Naive thymus-derived CD4-positive, alpha-beta T cell (primary cell): ENCODE data around the gene CSHL1. TPM values are rescaled to one million over a fixed set of nuclear protein-coding genes. Genes with fewer than 3 reads are reported as not detected.

Source experiments
- ATAC-seq: fragments of 150-1000 bp; cut with Tn5 transposase; 2 replicates; pipeline ENCODE4 v1.10.0; 2021; ENCODE audit warnings: mild to moderate bottlenecking, moderate library complexity
- CTCF ChIA-PET: fragments of 350-600 bp; sonication (Branson Sonifier 250); formaldehyde crosslinking; loops from one replicate; lab custom pipeline; 2021; ENCODE audit warnings: antibody characterized with exemption; lab: Charles Lee
- POLR2A ChIA-PET: fragments of 350-600 bp; sonication (Branson Sonifier 250); formaldehyde crosslinking; loops from one replicate; lab custom pipeline; 2021; ENCODE audit warnings: antibody characterized with exemption, inconsistent platforms; lab: Charles Lee
- DNase-seq, 9 donors: peaks; one replicate each; pipeline versions ENCODE4 v3.0.0 to v3.0.0-alpha.2; 2020 to 2022; ENCODE audit warnings: mixed read lengths in 1 of 9
- H3K27ac ChIP-seq: one replicate; pipeline ENCODE4 v1.7.0; 2013; ENCODE audit warnings: mild to moderate bottlenecking, low read depth, low read length, moderate library complexity
- H3K27me3 ChIP-seq, 2 donors: one replicate each; pipeline ENCODE4 v1.7.0; 2013; ENCODE audit warnings: low read length in 2 of 2, mild to moderate bottlenecking in 2 of 2, moderate library complexity in 2 of 2; ENCODE audit not compliant: control insufficient read depth in 2 of 2, insufficient read depth in 2 of 2
- H3K36me3 ChIP-seq, 3 experiments: 1 replicate in 2 of 3; 2 replicates in 1 of 3; pipeline ENCODE4 v1.7.0; 2013; ENCODE audit warnings: low read length in 3 of 3, mild to moderate bottlenecking in 3 of 3, moderate library complexity in 1 of 3; ENCODE audit not compliant: insufficient read depth in 3 of 3, control insufficient read depth in 2 of 3
- H3K4me1 ChIP-seq, 2 donors: one replicate each; pipeline ENCODE4 v1.7.0; 2013; ENCODE audit warnings: low read length in 2 of 2, mild to moderate bottlenecking in 2 of 2, moderate library complexity in 1 of 2; ENCODE audit not compliant: control insufficient read depth in 2 of 2, insufficient read depth in 2 of 2
- H3K4me3 ChIP-seq: 2 replicates; pipeline ENCODE4 v1.7.0; 2013; ENCODE audit warnings: mild to moderate bottlenecking, low read length
- H3K9me3 ChIP-seq, 3 experiments: 1 replicate in 2 of 3; 2 replicates in 1 of 3; pipeline ENCODE4 v1.7.0; 2013; ENCODE audit warnings: low read length in 3 of 3; ENCODE audit not compliant: control insufficient read depth in 2 of 3
- H3K27ac Mint-ChIP-seq, 9 donors: one replicate each; pipeline ENCODE4 v1.8.0; 2020 to 2022; ENCODE audit warnings: mixed read lengths in 9 of 9, mild to moderate bottlenecking in 8 of 9, moderate library complexity in 5 of 9, inconsistent platforms in 2 of 9
- H3K27me3 Mint-ChIP-seq, 5 donors: one replicate each; pipeline ENCODE4 v1.8.0; 2021 to 2022; ENCODE audit warnings: mixed read lengths in 5 of 5, mild to moderate bottlenecking in 1 of 5
- H3K36me3 Mint-ChIP-seq, 5 donors: one replicate each; pipeline ENCODE4 v1.8.0; 2020 to 2022; ENCODE audit warnings: mixed read lengths in 5 of 5, mild to moderate bottlenecking in 3 of 5, inconsistent platforms in 1 of 5
- H3K4me1 Mint-ChIP-seq, 7 donors: one replicate each; pipeline ENCODE4 v1.8.0; 2020 to 2022; ENCODE audit warnings: mixed read lengths in 7 of 7, mild to moderate bottlenecking in 3 of 7, inconsistent platforms in 1 of 7
- H3K4me3 Mint-ChIP-seq, 10 donors: one replicate each; pipeline ENCODE4 v1.8.0; 2020 to 2022; ENCODE audit warnings: mild to moderate bottlenecking in 10 of 10, mixed read lengths in 10 of 10, moderate library complexity in 6 of 10, inconsistent platforms in 2 of 10
- H3K9me3 Mint-ChIP-seq, 11 donors: one replicate each; pipeline ENCODE4 v1.8.0; 2020 to 2022; ENCODE audit warnings: mixed read lengths in 11 of 11, mild to moderate bottlenecking in 4 of 11, inconsistent platforms in 1 of 11, moderate library complexity in 1 of 11
- intact Hi-C, 2 donors: fragments of 100-400 bp; cut with micrococcal nuclease; formaldehyde crosslinking; loops; one replicate each; pipeline ENCODE4 v1.15.1; 2023
- polyA plus RNA-seq, 2 donors: library from polyadenylated mRNA; unstranded; fragments of 300-500 nt; fragmentation: Illumina TruSeq; gene quantifications; one replicate each; pipeline ENCODE4 v1.2.3, GENCODE V29; 2021
- total RNA-seq, 6 experiments: library from RNA in 5 of 6; stranded (reverse) in 5 of 6; gene quantifications; 1 replicate in 5 of 6; 2 replicates in 1 of 6; pipeline ENCODE4 v1.2.3 and lab custom pipeline; 2021 to 2026

The CSHL1 gene
- total and polyA plus RNA-seq, 7 experiments from 2014 or later, result not detected

DNA sequence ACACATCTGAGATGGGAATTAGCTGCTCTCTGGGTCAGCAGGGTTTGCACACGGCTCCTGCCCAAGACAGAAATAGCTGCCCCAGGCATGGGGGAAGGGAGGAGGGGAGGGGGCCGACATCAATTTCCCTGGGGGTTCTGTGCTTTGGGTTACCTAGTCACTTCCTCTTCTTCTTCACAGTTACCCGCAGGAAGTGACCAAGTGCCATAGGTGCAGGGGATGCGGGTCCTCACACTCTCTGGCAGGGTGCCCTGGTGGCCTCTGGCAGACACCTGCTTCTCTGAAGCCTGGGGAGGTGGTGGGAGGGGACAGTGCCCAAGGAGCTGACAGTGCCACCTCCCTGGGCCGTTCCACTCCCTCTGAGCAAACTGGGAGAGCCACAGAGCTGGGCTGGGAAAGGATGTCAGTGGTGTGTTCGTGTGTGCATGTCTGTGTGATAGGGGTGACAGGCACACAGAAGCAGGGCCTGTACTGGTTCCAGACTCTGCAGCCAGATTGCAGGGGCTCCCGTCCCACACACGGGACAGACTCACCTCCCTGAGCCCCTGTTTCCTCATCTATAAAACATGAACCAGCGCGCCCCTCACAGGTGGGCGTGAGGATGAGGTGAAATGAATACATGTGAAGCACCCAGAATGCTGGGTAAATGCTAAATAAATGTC is 43.5 kb upstream of the CSHL1 start:
- peak overlapping the region in 8 of 10 donors; percentile 40 to 70 (median 58) for H3K4me3 Mint-ChIP-seq

DNA sequence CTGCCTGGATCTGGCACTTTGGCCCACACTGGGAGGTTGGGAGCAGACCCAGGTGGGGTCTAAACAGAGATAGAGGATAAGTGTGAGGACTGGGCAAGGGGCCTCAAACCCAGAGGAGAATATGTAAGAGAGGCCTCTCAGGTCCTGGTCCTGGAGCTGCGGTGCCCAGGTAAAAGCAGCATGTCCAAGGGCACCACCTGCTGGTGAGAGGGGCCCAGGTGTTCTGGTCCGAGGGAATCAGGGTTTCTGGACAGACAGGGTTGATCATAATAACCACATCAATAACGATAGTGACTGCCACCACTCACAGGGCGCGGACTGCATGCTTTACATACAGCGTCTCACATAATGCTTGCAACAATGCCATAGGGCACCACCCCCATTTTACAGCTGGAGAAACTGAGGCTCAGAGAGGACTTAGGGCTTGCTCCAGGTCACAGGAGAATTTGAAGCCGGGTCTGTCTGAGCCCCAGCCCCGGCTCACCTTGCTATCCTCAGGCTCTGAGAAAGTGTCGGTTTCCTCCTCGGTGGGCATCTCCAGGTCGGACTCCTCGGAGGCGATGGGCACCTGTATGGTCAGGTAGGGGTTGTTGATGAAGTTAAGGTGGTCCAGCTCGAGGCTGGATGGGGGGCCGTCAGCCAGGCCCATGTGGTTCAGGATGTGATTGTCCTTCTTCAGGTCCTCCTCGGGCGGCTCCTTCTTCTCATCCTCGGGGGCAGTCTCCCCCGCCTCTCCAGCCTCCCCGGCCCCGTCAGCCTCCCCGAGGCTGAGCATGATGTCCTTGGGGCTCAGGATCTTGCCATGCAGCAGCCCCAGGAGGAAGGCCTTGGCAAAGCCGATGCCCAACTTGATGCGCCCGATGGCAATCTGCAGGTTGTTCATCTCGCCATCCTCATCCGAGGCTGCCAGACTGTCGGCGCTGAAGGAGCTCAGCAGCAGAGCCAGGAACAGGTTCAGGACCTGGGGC is 40.2 kb upstream of the CSHL1 start:
- H3K27ac ChIP-seq, result no peak overlapping the region
- peak overlapping the region in 2 of 9 donors; percentile 65 to 69 for H3K27ac Mint-ChIP-seq
- no peak overlapping the region for H3K4me3 Mint-ChIP-seq
- peaks cover 15 to 38% (median 25%) of the 10 kb centered on the region in 7 donors for H3K4me1 Mint-ChIP-seq
- peaks cover 27 to 29% of the 10 kb centered on the region in 2 donors for H3K4me1 ChIP-seq
- ATAC-seq (no peak), DNase-seq (no peak)
- H3K4me3 ChIP-seq, result no peak overlapping the region
- H3K36me3 Mint-ChIP-seq, result no peaks in the 10 kb centered on the region
- no peaks in the 10 kb centered on the region for H3K27me3 Mint-ChIP-seq
- ChIA-PET POLR2A (interaction anchor here (1.5 kb wide), 1 partner anchor 13 kb away, joined by 3 read pairs; no protein-coding TSS in a partner anchor), CTCF (interaction anchor here (0.6 to 5.6 kb wide), 10 partner anchors 11 to 362 kb away, joined by 3 to 33 read pairs (median 4); partner anchors contain the start of gene GH1)
- H3K9me3 ChIP-seq, result no peaks in the 10 kb centered on the region
- no peaks in the 10 kb centered on the region for H3K9me3 Mint-ChIP-seq
- intact Hi-C loops, result loop anchor here in 1 of 2 donors (1.0 kb wide), 1 partner anchor 32 kb away; no protein-coding TSS in a partner anchor
- H3K36me3 ChIP-seq, result no peaks in the 10 kb centered on the region
- no peaks in the 10 kb centered on the region for H3K27me3 ChIP-seq

More for the DNA sequence above, 43.5 kb upstream of the CSHL1 start:
- peak; percentile 73 for ATAC-seq
- ChIA-PET CTCF (interaction anchor here (0.9 to 2.9 kb wide), 4 partner anchors 8 to 179 kb away, joined by 3 to 10 read pairs (median 3); partner anchors contain the start of gene ICAM2), POLR2A (interaction anchor here (0.6 to 1.2 kb wide), 2 partner anchors 71 to 176 kb away, joined by 3 read pairs; no protein-coding TSS in a partner anchor)
- Histone ChIP-seq H3K9me3 (no peaks in the 10 kb centered on the region), H3K4me3 (no peak overlapping the region), H3K27me3 (no peaks in the 10 kb centered on the region), H3K4me1 (peaks cover 17 to 18% of the 10 kb centered on the region in 2 donors), H3K36me3 (no peaks in the 10 kb centered on the region), H3K27ac (no peak overlapping the region)
- Mint-ChIP-seq H3K27me3 (no peaks in the 10 kb centered on the region), H3K36me3 (no peaks in the 10 kb centered on the region), H3K27ac (peak overlapping the region; percentile 58 to 92 (median 81)), H3K9me3 (no peaks in the 10 kb centered on the region), H3K4me1 (peaks cover 9 to 31% (median 20%) of the 10 kb centered on the region in 7 donors)
- intact Hi-C loops, result no loop called here
- DNase-seq, result peak in 7 of 9 donors; percentile 10 to 43 (median 33)

DNA sequence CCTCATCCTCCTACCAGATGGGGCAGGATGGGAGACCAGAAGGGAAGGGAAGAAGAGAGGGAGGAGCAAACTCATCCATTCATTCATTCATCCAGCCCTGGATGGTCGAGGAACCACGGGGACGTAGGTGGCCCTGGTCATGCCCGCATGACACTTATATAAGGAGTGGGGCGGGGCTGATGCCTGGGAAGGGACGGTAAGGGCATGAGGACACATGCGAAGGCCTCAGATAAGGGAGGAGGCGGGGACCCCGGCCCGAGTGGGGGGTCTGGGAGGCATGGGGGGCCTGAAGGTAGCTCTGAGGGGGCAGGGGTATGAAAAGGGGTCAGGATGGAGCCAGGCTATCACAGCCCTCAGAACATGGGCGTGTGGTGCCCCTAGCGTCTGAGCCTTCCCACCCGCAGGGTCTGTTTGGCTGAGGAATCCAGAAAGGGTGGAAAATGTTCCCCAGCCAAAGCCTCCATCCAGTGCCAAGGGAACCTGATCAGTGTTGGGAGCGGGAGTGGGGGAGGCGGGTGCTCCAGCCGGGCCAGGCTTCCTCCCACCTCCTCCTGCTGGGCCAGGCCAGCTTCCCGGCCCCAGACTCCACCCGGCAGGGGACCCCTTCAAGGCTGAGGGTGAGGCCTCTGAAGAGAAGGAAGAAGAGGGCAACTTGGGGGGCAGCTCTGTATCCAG is 38.7 kb upstream of the CSHL1 start:
- ATAC-seq, result no peak
- H3K36me3 Mint-ChIP-seq, result no peaks in the 10 kb centered on the region
- Histone ChIP-seq H3K4me1 (peaks cover 28 to 29% of the 10 kb centered on the region in 2 donors), H3K36me3 (no peaks in the 10 kb centered on the region), H3K9me3 (no peaks in the 10 kb centered on the region), H3K27ac (no peak overlapping the region), H3K27me3 (no peaks in the 10 kb centered on the region), H3K4me3 (no peak overlapping the region)
- CTCF ChIA-PET, result interaction anchor here (0.8 to 5.6 kb wide), 6 partner anchors 17 to 80 kb away, joined by 3 to 33 read pairs (median 5); partner anchors contain the start of gene GH1
- no peak for DNase-seq
- no peaks in the 10 kb centered on the region for H3K9me3 Mint-ChIP-seq
- no peak overlapping the region for H3K4me3 Mint-ChIP-seq
- peaks cover 16 to 37% (median 26%) of the 10 kb centered on the region in 7 donors for H3K4me1 Mint-ChIP-seq
- peak overlapping the region in 1 of 9 donors; percentile 42 for H3K27ac Mint-ChIP-seq
- H3K27me3 Mint-ChIP-seq, result peaks cover 0 to 3% (median 0%) of the 10 kb centered on the region in 5 donors
- POLR2A ChIA-PET, result interaction anchor here (0.8 kb wide), 1 partner anchor 75 kb away, joined by 4 read pairs; no protein-coding TSS in a partner anchor
- intact Hi-C loops, result no loop called here

DNA sequence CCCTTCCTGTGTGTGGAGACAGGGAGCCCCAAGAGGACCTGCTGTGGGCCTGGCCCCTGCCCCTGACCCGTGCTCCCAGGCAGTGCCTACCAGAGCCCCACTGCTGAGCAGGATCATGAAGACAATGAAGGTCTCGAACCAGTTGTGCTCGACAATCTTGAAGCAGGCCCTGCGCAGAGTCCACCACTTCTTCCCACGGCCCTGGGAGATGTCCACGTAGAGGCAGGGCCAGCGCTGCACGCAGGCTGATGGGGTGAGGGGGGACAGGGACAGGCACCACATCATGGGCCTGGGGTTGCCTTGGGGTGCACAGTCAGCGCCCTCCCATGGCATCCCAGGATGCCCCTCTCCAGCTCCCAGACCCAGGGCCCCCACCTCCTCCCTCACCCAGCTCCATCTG is 37.5 kb upstream of the CSHL1 start:
- ATAC-seq (no peak), DNase-seq (no peak)
- Histone ChIP-seq H3K36me3 (no peaks in the 10 kb centered on the region), H3K27ac (no peak overlapping the region), H3K9me3 (no peaks in the 10 kb centered on the region), H3K4me3 (no peak overlapping the region), H3K4me1 (peaks cover 16 to 17% of the 10 kb centered on the region in 2 donors), H3K27me3 (no peaks in the 10 kb centered on the region)
- H3K4me3 Mint-ChIP-seq, result no peak overlapping the region
- H3K27ac Mint-ChIP-seq, result no peak overlapping the region
- ChIA-PET POLR2A (no interaction called here), CTCF (interaction anchor here (0.8 to 5.6 kb wide), 3 partner anchors 29 to 77 kb away, joined by 3 to 33 read pairs (median 5); partner anchors contain the start of gene GH1)
- intact Hi-C loops, result no loop called here
- H3K9me3 Mint-ChIP-seq, result no peaks in the 10 kb centered on the region
- H3K4me1 Mint-ChIP-seq, result peaks cover 7 to 27% (median 15%) of the 10 kb centered on the region in 7 donors
- no peaks in the 10 kb centered on the region for H3K36me3 Mint-ChIP-seq
- peaks cover 0 to 5% (median 0%) of the 10 kb centered on the region in 5 donors for H3K27me3 Mint-ChIP-seq

DNA sequence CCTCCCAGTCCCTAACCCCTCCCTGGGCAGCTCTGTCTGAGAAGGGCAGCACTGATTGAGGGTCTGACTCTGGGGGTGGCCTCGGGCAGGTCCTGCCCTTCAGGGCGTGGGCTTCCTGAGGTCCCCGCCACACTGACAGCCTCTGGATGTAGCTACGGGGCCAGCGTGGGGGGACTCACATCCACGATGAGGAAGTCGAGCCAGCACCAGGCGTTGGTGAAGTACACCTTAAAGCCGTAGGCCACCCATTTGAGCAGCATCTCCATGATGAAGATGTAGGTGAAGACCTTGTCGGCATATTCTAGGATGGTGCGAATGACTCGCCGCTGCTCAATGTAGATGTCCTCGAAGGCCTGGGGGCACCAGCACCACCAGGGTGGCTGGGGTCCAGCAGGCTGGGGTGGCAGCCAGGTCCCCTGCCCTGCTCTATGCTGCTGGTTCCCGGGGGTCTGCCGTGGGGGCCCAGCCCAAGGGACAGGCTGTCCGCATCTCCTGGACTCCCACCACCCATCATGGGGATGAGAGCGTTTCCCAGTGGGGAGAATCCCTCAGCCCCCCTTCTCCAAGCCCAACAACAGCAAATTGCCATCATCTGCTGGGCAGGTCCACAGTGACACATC is 36.8 kb upstream of the CSHL1 start:
- Histone ChIP-seq H3K9me3 (no peaks in the 10 kb centered on the region), H3K4me1 (peaks cover 14 to 17% of the 10 kb centered on the region in 2 donors), H3K36me3 (no peaks in the 10 kb centered on the region), H3K27ac (no peak overlapping the region), H3K4me3 (no peak overlapping the region), H3K27me3 (no peaks in the 10 kb centered on the region)
- ATAC-seq, result no peak
- H3K4me1 Mint-ChIP-seq, result peaks cover 9 to 24% (median 15%) of the 10 kb centered on the region in 7 donors
- H3K27me3 Mint-ChIP-seq, result peaks cover 0 to 7% (median 0%) of the 10 kb centered on the region in 5 donors
- CTCF ChIA-PET, result interaction anchor here (1.0 to 2.5 kb wide), 4 partner anchors 26 to 115 kb away, joined by 3 to 13 read pairs (median 4); no protein-coding TSS in a partner anchor
- no peaks in the 10 kb centered on the region for H3K36me3 Mint-ChIP-seq
- POLR2A ChIA-PET, result interaction anchor here (1.1 kb wide), 1 partner anchor 43 kb away, joined by 3 read pairs; no protein-coding TSS in a partner anchor
- peak overlapping the region in 1 of 9 donors; percentile 60 for H3K27ac Mint-ChIP-seq
- intact Hi-C loops, result loop anchor here (2.0 kb wide), 3 partner anchors 37 to 77 kb away; partner anchors contain the start of gene CSHL1 (in 1 of the 2)
- DNase-seq, result no peak
- no peaks in the 10 kb centered on the region for H3K9me3 Mint-ChIP-seq
- no peak overlapping the region for H3K4me3 Mint-ChIP-seq
